OCI-LY7 (cell line): ENCODE data around the gene MAP7D2. TPM values are rescaled to one million over a fixed set of nuclear protein-coding genes. Genes with fewer than 3 reads are reported as not detected.

Experiments
- BruUV-seq: library from RNA; stranded (reverse); fragments of 400-500 nt; replicated peaks from 2 replicates; lab custom pipeline; 2021; lab: Mats Ljungman, UMichigan
- CTCF ChIA-PET: fragments of 300-600 bp; sonication (Branson Sonifier 250); formaldehyde crosslinking; loops from one replicate; lab custom pipeline; 2022; ENCODE audit warnings: antibody characterized with exemption; ENCODE audit not compliant: unreplicated experiment; lab: Charles Lee
- POLR2A ChIA-PET: fragments of 300-600 bp; sonication (Branson Sonifier 250); formaldehyde crosslinking; loops from one replicate; lab custom pipeline; 2022; ENCODE audit warnings: antibody characterized with exemption; lab: Charles Lee
- DNase-seq: peaks from one replicate; pipeline ENCODE4 v3.0.0-alpha.2; 2015; ENCODE audit warnings: low spot score
- H2AFZ ChIP-seq: fragments of 200-600 bp; sonication (generic), shearing (Covaris generic); 2 replicates; pipeline ENCODE4 v1.6.1; 2014; ENCODE audit warnings: mild to moderate bottlenecking, antibody characterized with exemption, low read length, moderate library complexity
- H3K27ac ChIP-seq: fragments of 200-600 bp; sonication (generic); 2 replicates; pipeline ENCODE4 v1.5.1; 2014; ENCODE audit warnings: mixed run types, low read depth, mild to moderate bottlenecking, moderate library complexity, low read length, inconsistent platforms; ENCODE audit not compliant: poor library complexity, severe bottlenecking
- H3K36me3 ChIP-seq: fragments of 200-600 bp; sonication (generic); 2 replicates; pipeline ENCODE4 v1.6.1; 2014; ENCODE audit warnings: mild to moderate bottlenecking, antibody characterized with exemption, low read length, moderate library complexity, mixed read lengths; ENCODE audit not compliant: insufficient read depth
- H3K4me1 ChIP-seq: fragments of 200-600 bp; sonication (generic); 2 replicates; pipeline ENCODE4 v1.5.1; 2014; ENCODE audit warnings: mild to moderate bottlenecking, low read length; ENCODE audit not compliant: insufficient read depth, poor library complexity, severe bottlenecking
- H3K4me2 ChIP-seq: fragments of 200-600 bp; sonication (generic); 2 replicates; pipeline ENCODE4 v1.6.1; 2014; ENCODE audit warnings: mild to moderate bottlenecking, low read length
- H3K4me3 ChIP-seq: fragments of 200-600 bp; sonication (generic); 2 replicates; pipeline ENCODE4 v1.5.1; 2014; ENCODE audit warnings: mild to moderate bottlenecking, low read depth, low read length; ENCODE audit not compliant: poor library complexity, severe bottlenecking
- H3K79me2 ChIP-seq: fragments of 200-600 bp; sonication (generic); 2 replicates; pipeline ENCODE4 v1.6.1; 2016; ENCODE audit warnings: low read depth, mild to moderate bottlenecking, low read length, moderate library complexity, mixed read lengths; ENCODE audit not compliant: insufficient read depth
- H3K9me2 ChIP-seq: fragments of 200-600 bp; sonication (generic); 2 replicates; pipeline ENCODE4 v1.6.1; 2016; ENCODE audit warnings: mild to moderate bottlenecking, low read length, mixed read lengths; ENCODE audit not compliant: insufficient read depth
- H3K9me3 ChIP-seq: fragments of 200-600 bp; sonication (generic); 2 replicates; pipeline ENCODE4 v1.6.1; 2014; ENCODE audit warnings: mild to moderate bottlenecking, mixed run types, low read length, mixed read lengths
- H4K20me1 ChIP-seq: fragments of 200-600 bp; sonication (generic); 2 replicates; pipeline ENCODE4 v1.6.1; 2014; ENCODE audit warnings: mild to moderate bottlenecking, antibody characterized with exemption, low read length, moderate library complexity, mixed read lengths; ENCODE audit not compliant: insufficient read depth
- CTCF ChIP-seq: fragments of 200-600 bp; sonication (generic); conservative IDR thresholded peaks from 2 replicates; pipeline ENCODE4 v1.5.1; 2014; ENCODE audit warnings: mild to moderate bottlenecking, antibody characterized with exemption, low read length, moderate library complexity, mixed read lengths
- EZH2phosphoT487 ChIP-seq: fragments of 200-600 bp; sonication (generic); IDR thresholded peaks from 2 replicates; pipeline ENCODE4 v1.6.1; 2018; ENCODE audit warnings: low read depth, borderline replicate concordance, mild to moderate bottlenecking, mixed run types, antibody characterized with exemption, low read length, moderate library complexity, mixed read lengths
- intact Hi-C: fragments of 100-400 bp; cut with micrococcal nuclease; formaldehyde crosslinking; loops from one replicate; pipeline ENCODE4 v1.10.0; 2022; ENCODE audit not compliant: unreplicated experiment
- total RNA-seq, 2 experiments: library from RNA; depleted of rRNA in 1 of 2; stranded (reverse); fragments of >200 nt in 1 of 2; shearing (Covaris generic) in 1 of 2; gene quantifications; 2 replicates each; pipeline ENCODE4 v1.2.3, GENCODE V29; 2014 to 2022

The MAP7D2 gene
- total RNA-seq, 2 experiments from 2014 or later = 0.13 TPM; not detected in 1

- Histone ChIP-seq H3K79me2 (no peaks in the 10 kb centered on the region), H3K4me3 (no peak overlapping the region), H3K4me1 (peaks cover 8% of the 10 kb centered on the region), H3K9me2 (no peaks in the 10 kb centered on the region), H3K4me2 (no peak overlapping the region), H2AFZ (no peak overlapping the region), H4K20me1 (no peaks in the 10 kb centered on the region), H3K27ac (no peak overlapping the region), H3K9me3 (no peaks in the 10 kb centered on the region), H3K36me3 (no peaks in the 10 kb centered on the region)
- no peak for DNase-seq
- ChIA-PET CTCF (no interaction called here), POLR2A (interaction anchor here (1.6 kb wide), 1 partner anchor 11 kb away, joined by 4 read pairs; no protein-coding TSS in a partner anchor)
- intact Hi-C loops = no loop called here
- no TSS peak for BruUV-seq
- TF ChIP-seq EZH2phosphoT487 (no peak), CTCF (no peak)
Observed at GRCh38 chrX:20019672-20020365, 96.9 kb downstream of the MAP7D2 start.

GRCh38 chrX:20016616-20016945 lies 100.1 kb downstream of the MAP7D2 start:
- H3K9me3 ChIP-seq = no peaks in the 10 kb centered on the region
- no peak overlapping the region for H2AFZ ChIP-seq
- intact Hi-C loops = no loop called here
- POLR2A ChIA-PET = interaction anchor here (0.7 kb wide), 2 partner anchors 27 to 45 kb away, joined by 3 to 4 read pairs; no protein-coding TSS in a partner anchor
- H3K9me2 ChIP-seq = no peaks in the 10 kb centered on the region
- CTCF ChIA-PET = no interaction called here
- BruUV-seq = no TSS peak
- no peaks in the 10 kb centered on the region for H4K20me1 ChIP-seq
- TF ChIP-seq CTCF = no peak
- TF ChIP-seq EZH2phosphoT487 = no peak
- no peak overlapping the region for H3K27ac ChIP-seq
- DNase-seq = no peak
- H3K4me3 ChIP-seq = no peak overlapping the region
- peaks cover 8% of the 10 kb centered on the region for H3K4me1 ChIP-seq
- no peak overlapping the region for H3K4me2 ChIP-seq
- H3K79me2 ChIP-seq = no peaks in the 10 kb centered on the region
- no peaks in the 10 kb centered on the region for H3K36me3 ChIP-seq

- TF ChIP-seq CTCF = no peak
- TF ChIP-seq EZH2phosphoT487 = no peak
- BruUV-seq = no TSS peak
- Histone ChIP-seq H3K4me1 (peaks cover 8% of the 10 kb centered on the region), H3K27ac (no peak overlapping the region), H3K9me2 (no peaks in the 10 kb centered on the region), H4K20me1 (no peaks in the 10 kb centered on the region), H3K4me2 (no peak overlapping the region), H3K79me2 (no peaks in the 10 kb centered on the region), H3K9me3 (no peaks in the 10 kb centered on the region), H2AFZ (no peak overlapping the region), H3K36me3 (no peaks in the 10 kb centered on the region), H3K4me3 (no peak overlapping the region)
- DNase-seq = no peak
- intact Hi-C loops = no loop called here
- CTCF ChIA-PET = no interaction called here
- POLR2A ChIA-PET = interaction anchor here (0.6 to 0.7 kb wide), 3 partner anchors 28 to 340 kb away, joined by 3 to 4 read pairs (median 4); no protein-coding TSS in a partner anchor
Observed at GRCh38 chrX:20015945-20016615, 100.6 kb downstream of the MAP7D2 start.
